ENCODE data around the gene VSTM2L. TPM values are rescaled to one million over a fixed set of nuclear protein-coding genes. Genes with fewer than 3 reads are reported as not detected.

VSTM2L gene
- total RNA-seq, 1 donor from 2014 or later, result 2.9 TPM

- Histone ChIP-seq H3K4me2 (no peak overlapping the region), H3K4me1 (peaks cover 6% of the 10 kb centered on the region), H3K9me3 (ENCODE audit: low read depth) (no peaks in the 10 kb centered on the region), H2AFZ (replicated peaks) (no peak overlapping the region), H3K9ac (no peak overlapping the region), H3K27me3 (no peaks in the 10 kb centered on the region), H3F3A (ENCODE audit: low read depth) (no peaks in the 10 kb centered on the region), H3K79me2 (ENCODE audit: low read depth) (no peaks in the 10 kb centered on the region), H3K36me3 (no peaks in the 10 kb centered on the region), H3K27ac (no peak overlapping the region), H3K4me3 (no peak overlapping the region), H4K20me1 (ENCODE audit: low read depth) (no peaks in the 10 kb centered on the region)
- TF ChIP-seq EZH2 (IDR thresholded peaks at IDR 0.05), result no peak
- TF ChIP-seq CTCF (IDR thresholded peaks at IDR 0.05), result no peak
- no peak for TF ChIP-seq EZH2phosphoT487 (IDR thresholded peaks at IDR 0.05)
- Mint-ChIP-seq H3K4me3 (no peak overlapping the region), H3K27me3 (ENCODE audit: insufficient read depth, low read depth) (peaks cover 7% of the 10 kb centered on the region), H3K36me3 (peaks cover 3% of the 10 kb centered on the region), H3K9me3 (no peaks in the 10 kb centered on the region), H3K27ac (no peak overlapping the region), H3K4me1 (peaks cover 43% of the 10 kb centered on the region)
- no peak for DNase-seq (ENCODE audit: low spot score)
Observed at GRCh38 chr20:37940858-37941257, 37.9 kb downstream of the VSTM2L start.

- H3K4me2 ChIP-seq, result no peak overlapping the region
- H3K27ac ChIP-seq, result no peak overlapping the region
- H3K9ac ChIP-seq, result no peak overlapping the region
- Mint-ChIP-seq H3K4me3 (no peak overlapping the region), H3K4me1 (peaks cover 41% of the 10 kb centered on the region), H3K27ac (no peak overlapping the region), H3K36me3 (peaks cover 3% of the 10 kb centered on the region), H3K9me3 (no peaks in the 10 kb centered on the region), H3K27me3 (ENCODE audit: insufficient read depth, low read depth) (peaks cover 7% of the 10 kb centered on the region)
- no peaks in the 10 kb centered on the region for H3K27me3 ChIP-seq
- peak; percentile 38 for DNase-seq (ENCODE audit: low spot score)
- peaks cover 6% of the 10 kb centered on the region for H3K4me1 ChIP-seq
- H3K36me3 ChIP-seq, result no peaks in the 10 kb centered on the region
- no peak overlapping the region for H3K4me3 ChIP-seq
- no peaks in the 10 kb centered on the region for H3K79me2 ChIP-seq (ENCODE audit: low read depth)
- no peaks in the 10 kb centered on the region for H3K9me3 ChIP-seq (ENCODE audit: low read depth)
- TF ChIP-seq CTCF (IDR thresholded peaks at IDR 0.05) (peak; percentile 48), EZH2 (IDR thresholded peaks at IDR 0.05) (no peak)
- H3F3A ChIP-seq (ENCODE audit: low read depth), result no peaks in the 10 kb centered on the region
- no peak overlapping the region for H2AFZ ChIP-seq (replicated peaks)
- H4K20me1 ChIP-seq (ENCODE audit: low read depth), result no peaks in the 10 kb centered on the region
Observed at GRCh38 chr20:37941332-37941731, 38.4 kb downstream of the VSTM2L start.

- Mint-ChIP-seq H3K4me1 (peaks cover 34% of the 10 kb centered on the region), H3K36me3 (peaks cover 3% of the 10 kb centered on the region), H3K27ac (no peak overlapping the region), H3K27me3 (ENCODE audit: insufficient read depth, low read depth) (peaks cover 7% of the 10 kb centered on the region), H3K9me3 (no peaks in the 10 kb centered on the region), H3K4me3 (no peak overlapping the region)
- H4K20me1 ChIP-seq (ENCODE audit: low read depth), result no peaks in the 10 kb centered on the region
- H3K9ac ChIP-seq, result no peak overlapping the region
- H3K27me3 ChIP-seq, result no peaks in the 10 kb centered on the region
- H3K79me2 ChIP-seq (ENCODE audit: low read depth), result no peaks in the 10 kb centered on the region
- no peak overlapping the region for H2AFZ ChIP-seq (replicated peaks)
- H3K9me3 ChIP-seq (ENCODE audit: low read depth), result no peaks in the 10 kb centered on the region
- H3K4me1 ChIP-seq, result peaks cover 6% of the 10 kb centered on the region
- H3K36me3 ChIP-seq, result no peaks in the 10 kb centered on the region
- no peak for TF ChIP-seq CTCF (IDR thresholded peaks at IDR 0.05)
- no peak for TF ChIP-seq EZH2 (IDR thresholded peaks at IDR 0.05)
- no peak for TF ChIP-seq EZH2phosphoT487 (IDR thresholded peaks at IDR 0.05)
- no peak overlapping the region for H3K4me3 ChIP-seq
- no peak overlapping the region for H3K27ac ChIP-seq
- no peaks in the 10 kb centered on the region for H3F3A ChIP-seq (ENCODE audit: low read depth)
- H3K4me2 ChIP-seq, result no peak overlapping the region
- no peak for DNase-seq (ENCODE audit: low spot score)
Observed at GRCh38 chr20:37941992-37942391, 39.1 kb downstream of the VSTM2L start.
